Hematopoietic multipotent progenitor cell treated with erythropoietin and hydrocortisone succinate and interleukin-3 and kit ligand, for 8 days (in vitro differentiated cells): Measurements from ENCODE around the gene CFAP53.
"Not testable (repeated sequence)": the region's sequence is repeated elsewhere in the genome, so short reads cannot be mapped to it uniquely, and the experiment has no call there.

Source experiments
- DNase-seq: peaks from one replicate; pipeline ENCODE4 v3.0.0-alpha.2; 2015

The CFAP53 gene, protein sequence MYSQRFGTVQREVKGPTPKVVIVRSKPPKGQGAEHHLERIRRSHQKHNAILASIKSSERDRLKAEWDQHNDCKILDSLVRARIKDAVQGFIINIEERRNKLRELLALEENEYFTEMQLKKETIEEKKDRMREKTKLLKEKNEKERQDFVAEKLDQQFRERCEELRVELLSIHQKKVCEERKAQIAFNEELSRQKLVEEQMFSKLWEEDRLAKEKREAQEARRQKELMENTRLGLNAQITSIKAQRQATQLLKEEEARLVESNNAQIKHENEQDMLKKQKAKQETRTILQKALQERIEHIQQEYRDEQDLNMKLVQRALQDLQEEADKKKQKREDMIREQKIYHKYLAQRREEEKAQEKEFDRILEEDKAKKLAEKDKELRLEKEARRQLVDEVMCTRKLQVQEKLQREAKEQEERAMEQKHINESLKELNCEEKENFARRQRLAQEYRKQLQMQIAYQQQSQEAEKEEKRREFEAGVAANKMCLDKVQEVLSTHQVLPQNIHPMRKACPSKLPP

DNA sequence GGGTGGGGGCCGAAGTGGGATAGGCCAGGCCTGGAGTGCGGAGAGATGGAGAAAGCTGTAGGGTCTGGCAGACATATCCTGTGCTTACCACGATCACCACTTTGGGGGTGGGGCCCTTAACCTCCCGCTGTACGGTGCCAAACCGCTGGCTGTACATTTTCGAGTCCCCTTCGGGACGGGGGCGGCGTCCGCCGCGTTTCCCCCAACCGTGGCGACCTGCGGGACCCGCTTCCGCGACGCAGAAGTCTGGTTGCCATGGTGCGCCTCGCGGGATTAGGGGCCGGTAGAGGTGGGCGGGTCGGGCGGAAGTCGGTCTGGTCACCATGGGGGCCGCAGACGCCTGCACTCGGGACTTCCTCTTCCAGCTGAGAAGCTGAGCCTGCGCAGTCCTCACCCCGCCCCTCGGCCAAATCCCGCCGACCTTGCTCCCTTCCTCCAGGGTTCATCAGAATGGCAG is at the start of gene CFAP53:
CFAP53 (minus strand) TSS at position 248 of the 457 bp plus-strand sequence; CDS start at position 157, 91 bp downstream.
- peak; percentile 88 for DNase-seq

DNA sequence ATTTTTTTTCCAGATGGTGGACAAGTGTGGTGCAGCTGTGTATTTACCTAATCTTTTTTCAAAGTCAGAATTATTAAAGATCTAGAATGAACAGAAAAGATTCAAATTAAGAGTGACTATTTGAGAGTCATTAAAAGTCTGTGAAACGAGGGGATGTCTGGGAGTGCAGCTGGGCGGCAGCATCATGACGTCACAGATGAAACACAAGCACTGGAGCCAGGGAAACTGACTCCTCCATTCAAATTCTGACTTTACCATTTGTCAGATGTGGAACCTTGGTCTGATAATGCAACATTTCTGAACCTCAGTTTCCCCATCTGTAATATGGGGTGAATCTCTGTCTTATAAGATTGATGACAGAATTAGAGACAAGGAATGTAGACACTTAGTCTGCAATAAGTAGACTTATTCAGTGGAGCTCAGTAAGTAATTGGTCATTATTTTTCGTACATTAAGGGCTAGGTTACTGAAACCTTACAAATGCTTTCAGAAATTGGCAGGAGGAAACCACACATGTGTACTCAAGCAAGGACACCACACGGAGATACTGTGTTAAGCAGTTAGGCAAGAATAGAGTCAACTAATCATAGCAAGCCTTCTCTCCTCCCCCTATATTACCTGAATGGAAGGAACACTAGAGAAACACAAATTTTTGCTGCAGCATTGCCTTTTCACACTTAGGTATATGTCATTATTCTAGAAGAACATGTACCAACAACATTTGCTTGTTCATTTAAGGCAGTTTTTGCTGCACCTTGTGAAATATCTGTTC is 49.0 kb upstream of the CFAP53 start:
- DNase-seq: no peak

DNA sequence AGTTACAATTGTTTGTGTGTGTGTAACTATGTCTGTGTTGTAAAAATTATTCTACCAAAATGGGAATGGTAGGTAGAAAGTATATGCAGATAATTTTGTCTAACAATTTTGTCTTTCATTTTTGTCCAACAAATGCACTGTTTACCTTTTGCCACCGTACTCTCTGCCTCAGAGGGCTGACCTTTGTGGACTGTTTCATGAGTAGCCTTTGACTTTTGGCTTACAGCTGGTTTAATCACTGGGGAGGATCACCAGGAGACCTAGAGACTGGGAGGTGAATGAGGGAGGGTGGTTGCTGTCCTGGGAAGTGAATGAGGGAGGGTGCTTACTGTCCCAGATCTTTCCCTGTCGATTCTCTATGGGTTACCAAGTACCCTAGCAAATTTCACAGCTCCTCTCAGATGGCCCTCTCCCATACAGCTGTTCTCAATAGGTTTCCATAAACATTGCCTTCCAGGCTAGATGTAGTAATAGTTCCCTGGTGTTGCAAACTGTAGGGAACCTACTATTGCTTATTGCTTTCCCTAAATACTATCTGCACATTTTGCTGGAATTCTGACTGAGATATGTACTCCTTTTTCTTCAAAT is 47.7 kb upstream of the CFAP53 start:
- DNase-seq: no peak

DNA sequence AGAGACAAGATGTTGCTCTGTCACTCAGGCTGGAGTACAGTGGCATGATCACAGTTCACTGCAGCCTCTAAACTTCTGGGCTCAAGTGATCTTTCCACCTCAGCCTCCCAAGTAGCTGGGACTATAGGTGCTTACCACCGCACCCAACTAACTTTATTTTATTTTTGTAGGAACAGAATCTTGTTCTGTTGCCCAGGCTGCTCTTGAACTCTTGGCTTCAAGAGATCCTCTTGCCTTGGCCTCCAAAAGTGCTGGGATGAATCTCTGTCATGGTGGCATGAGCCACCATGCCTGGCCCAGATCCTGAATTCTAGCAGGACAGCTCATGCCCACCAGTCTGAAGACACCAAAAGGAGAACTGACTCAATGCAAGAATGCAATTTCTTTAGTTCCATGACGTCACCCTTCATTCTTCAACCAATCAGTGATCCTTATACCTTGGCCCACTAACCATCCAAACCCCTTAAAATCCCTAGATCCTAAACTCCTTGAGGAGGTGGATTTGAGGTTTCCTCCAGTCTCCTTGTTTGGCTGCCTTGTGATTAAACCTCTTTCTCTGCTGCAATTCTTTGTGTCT is 46.8 kb upstream of the CFAP53 start:
- DNase-seq: no peak

DNA sequence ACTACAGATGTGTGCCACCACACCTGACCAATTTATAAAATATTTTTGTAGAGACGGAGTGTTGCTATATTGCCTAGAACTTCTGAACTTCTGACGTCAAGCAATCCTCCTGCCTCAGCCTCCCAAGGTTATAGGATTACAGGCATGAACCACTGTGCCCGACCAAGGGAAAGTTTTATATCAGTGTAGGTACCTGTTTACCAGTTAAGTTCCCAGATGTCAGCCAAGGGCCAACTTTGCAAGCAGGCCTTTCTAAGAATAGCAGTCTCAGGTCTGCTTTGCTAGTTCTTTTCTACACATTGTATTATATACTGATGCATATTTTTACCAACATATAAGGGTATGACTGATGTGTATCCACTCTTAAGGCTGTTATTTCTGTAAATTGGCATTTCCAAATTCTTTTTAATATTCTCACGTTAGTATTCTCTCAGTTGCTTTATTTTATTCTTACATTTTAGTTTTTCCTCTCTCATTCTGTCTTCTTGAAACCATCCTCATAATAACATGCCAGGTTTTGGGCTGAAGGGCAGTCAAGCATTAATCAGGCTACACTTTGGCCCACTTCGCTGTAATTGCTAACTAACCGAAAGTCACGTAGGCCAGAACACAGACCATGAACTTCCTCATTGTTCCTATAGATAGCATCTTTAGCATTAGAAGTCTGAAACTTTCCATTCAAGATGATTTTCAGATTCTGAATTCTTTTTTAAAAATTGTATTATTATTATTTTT is 46.2 kb upstream of the CFAP53 start:
- DNase-seq: no peak

DNA sequence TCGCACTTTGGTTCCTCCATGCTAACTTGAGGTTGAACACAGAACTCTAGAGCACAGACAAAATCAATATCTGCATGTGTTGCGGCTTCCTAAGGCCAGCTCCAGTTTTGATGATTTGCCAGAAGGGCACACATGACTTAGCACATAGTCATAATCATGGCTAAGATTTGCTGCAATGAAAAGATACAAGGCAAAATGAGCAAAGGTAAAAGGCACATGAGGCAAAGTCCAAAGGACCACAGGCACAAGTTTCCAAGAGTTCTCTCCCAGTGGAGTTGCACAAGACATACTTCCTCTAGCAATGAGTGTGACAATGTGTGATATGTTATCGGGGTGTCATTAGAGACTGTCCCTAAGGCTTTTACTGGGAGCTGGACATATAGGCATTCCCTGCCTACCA is 45.4 kb upstream of the CFAP53 start:
- DNase-seq: no peak

DNA sequence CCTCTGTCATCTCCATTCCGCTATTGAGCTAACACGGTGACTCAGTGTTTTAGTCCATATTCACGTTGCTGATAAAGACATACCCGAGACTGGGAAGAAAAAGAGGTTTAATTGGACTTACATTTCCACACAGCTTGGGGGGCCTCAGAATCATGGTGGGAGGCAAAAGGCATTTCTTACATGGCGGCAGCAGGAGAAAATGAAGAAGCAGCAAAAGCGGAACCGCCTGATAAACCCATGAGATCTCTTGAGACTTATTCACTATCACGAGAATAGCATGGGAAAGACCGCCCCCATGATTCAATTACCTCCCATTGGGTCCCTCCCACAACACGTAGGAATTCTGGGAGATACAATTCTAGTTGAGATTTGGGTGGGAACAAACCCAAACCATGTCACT is 43.8 kb upstream of the CFAP53 start:
- no peak for DNase-seq

DNA sequence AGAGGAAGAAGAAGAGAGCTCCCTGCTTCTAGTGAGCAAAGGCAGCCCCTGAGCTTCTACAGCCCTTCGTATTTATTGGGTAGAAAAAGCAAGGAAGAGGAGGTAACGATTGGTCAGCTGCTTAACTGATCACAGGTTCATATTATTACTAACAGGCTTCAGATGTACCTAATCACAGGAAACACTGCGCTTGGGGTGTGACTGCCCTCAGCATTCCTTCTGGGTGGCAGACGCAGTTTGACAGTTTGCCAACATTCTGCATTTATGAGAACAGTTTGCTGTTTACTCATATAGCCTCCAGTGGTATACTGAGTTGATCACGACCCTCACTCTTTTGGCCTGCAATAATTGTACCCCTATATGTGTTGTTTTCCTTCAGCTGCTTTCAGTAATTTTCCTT is 42.6 kb upstream of the CFAP53 start:
- DNase-seq: peak; percentile 15

DNA sequence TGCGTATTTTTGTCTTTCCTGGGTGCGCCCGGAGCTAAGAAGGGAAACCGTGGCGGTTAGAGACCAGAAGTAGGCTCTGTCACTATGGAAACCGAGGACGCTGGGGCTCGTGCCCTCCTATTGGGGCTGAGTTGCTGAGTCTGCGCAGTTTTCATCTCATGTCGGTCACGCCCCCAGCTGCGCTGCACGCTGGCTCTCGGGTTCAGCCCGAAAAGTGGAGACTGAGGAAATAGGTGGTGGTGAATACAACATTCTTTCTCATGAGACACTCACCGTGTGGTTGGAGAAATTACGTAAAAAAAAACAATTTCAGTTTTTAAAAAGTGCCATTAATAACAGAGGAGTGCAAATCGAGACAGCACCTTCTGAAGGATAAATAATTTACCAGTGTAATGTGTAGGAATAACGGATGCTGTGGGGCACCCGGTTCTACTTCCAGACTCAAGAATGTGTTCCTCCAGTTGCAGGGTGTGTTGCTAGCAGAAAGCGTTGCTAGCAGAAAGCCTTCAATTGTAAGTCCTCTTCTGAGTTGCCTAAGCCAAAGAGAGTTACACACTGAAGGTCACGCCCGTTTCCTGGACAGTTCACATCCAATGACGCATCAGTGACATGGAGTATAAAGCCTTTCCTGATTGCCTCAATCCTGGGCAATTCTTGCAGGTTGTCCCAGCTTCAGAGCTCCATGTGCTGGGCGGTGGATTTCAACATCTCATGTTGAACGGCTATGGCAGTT is 41.6 kb upstream of the CFAP53 start:
- DNase-seq: peak; percentile 95

DNA sequence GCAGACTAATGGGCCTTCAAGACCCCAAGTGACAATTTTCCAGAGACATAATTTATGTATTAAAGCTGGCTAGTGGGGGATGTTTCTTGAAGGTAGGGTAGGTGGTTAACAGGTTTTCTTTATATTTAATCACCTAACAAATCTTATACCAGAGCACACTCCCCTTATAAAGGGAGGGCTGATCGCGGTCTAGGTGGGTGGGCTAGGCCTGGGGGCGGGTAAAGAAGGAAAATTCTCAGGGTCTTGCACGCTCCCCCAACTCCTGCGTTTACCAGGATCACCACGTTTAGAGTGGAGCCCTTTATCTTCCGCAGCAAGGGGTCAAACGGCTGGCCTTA is 41.1 kb upstream of the CFAP53 start:
- no peak for DNase-seq

DNA sequence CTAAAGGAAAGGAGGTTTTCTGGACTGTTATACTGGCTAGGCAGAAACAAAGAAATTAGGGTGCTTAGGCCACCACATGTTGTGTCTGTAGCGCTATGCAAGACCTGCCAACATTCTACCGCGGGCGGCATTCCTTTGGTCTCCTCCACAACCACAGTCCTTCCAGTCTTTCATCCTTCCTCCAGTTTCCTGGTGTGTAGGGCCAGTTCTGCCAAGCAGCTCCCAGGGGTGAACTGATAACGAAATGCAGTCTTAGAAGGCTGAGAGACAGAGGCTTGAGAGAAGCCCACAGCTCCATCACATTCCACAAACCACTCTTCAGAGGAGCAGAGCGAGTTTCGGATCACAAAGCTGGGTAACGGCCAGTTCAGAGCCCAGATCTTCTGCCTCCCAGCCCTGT is 40.6 kb upstream of the CFAP53 start:
- no peak for DNase-seq

DNA sequence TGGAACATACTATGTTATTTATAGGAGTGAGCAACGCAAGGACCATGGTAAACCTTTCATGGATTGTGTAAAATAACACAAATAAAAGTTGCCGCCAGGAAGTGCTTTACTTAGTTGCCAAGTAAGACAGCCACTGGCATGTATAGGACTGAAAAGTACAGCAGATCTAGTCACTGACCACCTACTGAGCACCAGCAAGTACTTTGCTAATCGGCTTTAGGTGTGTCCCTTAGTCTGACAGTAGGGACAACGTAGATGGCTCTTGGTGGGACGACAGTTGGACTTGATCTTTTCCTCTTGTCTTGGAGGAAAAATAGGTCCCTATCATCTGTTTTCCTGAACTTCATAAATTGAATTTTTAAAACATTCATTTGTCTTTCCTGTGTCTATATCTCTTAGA is 34.8 kb upstream of the CFAP53 start:
- no peak for DNase-seq

DNA sequence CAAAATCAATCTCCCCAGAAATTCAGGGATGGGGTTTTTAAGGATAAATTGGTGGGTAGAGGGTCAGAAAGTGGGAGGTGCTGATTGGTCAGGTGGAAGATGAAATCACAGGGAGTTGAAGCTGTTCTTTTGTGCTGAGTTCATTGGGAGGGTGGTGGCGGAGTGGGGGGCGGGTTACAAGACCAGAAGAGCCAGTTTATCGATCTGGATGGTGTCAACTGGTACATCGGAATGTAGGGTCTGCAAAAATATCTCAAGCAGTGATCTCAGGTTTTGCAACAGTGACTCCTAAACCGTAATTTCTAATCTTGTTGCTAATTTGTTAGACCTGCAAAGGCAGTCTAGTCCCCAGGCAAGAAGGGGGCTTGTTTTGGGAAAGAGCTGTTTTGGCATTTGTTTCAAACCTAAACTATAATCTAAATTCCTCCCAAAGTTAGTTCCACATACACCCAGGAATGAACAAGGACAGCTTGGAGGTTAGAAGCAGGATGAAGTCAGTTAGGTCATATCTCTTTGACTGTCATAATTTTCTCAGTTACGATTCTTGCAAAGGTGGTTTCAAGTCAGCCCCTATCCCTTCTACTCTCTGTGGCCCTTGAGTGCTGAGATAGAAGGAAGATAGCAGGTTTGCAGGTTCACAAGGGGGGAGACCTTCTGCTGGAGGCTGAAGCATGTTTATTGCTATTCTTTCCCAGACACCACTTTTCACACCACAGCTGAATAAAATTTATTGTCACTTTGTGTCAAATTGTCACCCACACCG is 33.5 kb upstream of the CFAP53 start:
- no peak for DNase-seq

DNA sequence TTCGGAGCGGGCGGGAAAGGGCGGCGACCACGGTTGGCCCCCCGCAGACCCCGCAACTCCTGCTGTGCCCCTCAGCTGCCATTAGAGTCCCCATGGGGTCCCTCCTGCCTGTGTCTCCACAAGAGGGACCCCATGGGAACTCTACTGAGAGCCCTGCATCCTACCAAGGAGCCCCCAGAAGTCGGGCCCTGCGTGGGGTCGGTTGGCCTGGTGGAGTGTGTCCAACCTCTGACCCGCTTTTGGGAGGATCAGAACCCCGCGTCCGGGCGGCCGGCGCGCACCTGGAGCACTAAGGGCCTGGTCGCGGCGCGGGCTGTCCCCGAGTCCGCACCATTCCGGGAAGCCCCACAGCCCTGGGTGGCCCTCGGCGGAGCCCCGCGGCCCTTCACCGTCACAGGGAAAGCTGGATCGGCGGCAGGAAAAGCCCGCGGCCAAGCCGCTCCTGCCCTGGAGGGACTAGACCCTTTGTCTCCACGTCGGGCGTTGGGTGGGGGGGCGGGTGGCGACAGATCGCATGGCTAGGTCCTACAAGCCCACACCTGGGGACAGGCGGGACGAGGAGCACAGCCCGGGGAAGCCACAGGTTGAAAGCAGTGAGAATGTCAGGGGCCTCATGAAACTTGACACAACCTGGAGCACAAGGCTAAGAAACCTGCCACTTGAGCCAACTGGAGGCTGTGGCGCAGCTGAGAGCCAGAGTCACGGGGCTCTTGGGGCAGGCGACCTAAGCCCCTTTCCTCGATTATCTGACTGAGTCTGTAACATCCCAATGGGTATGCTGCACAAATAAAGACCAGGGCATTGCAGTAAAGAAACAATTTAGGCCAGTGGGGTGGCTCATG is 32.4 kb upstream of the CFAP53 start:
- DNase-seq: no peak

DNA sequence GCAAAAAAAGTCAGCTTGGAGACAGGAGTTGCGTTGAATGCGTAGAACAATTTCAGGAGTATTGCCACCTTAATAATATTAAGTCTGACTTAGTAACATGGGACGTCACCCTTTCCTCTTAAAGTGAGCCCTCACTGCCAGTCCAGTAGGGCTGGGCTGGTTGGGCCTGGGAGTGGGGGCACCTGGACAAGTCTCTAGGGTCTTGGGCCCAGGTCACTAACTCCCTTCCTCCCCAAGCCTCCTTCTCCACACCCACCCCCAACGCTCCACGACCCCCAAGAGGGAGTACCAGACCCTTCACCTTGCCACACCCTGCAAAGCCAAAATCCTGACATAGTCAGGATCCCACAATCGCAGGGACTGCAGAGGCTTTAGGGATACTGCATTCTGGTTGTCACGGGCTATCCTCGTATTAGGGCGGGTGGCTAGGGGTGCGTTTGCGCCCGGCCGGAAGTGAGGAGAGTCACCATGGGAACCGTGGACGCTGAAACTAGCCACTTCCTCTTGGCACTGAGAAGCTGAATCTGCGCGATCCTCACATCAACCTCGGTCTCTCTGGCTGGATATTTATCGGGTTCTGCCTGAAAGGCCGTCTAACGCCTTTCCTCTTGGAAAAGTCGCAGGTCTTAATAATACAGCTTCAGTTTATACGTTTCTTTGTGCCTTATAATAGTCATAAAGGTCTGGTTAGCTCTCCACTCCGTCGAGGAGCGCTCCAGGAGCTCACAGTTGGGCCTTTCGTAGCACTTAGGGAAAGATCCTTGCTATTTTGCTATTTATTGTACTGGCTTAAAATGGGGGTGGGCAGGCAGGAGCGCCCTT is 31.5 kb upstream of the CFAP53 start:
- DNase-seq: peak; percentile 83

DNA sequence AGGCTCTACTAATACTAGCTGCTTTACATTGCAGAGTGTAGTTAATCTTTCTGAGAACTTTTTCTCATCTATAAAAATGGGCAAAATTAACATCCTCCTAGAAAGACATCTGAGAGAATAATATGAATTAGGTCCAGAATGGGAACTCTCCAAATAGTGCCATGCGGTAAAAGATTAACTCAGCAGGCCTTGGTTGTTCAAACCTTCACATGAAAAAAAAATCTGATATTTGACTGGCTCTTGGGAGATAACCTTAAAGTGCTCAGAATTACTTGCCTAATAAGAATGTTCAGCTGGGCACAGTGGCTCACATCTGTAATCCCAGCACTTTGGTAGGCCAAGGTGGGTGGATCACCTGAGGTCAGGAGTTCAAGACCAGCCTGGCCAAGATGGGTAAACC is 26.7 kb upstream of the CFAP53 start:
- no peak for DNase-seq

DNA sequence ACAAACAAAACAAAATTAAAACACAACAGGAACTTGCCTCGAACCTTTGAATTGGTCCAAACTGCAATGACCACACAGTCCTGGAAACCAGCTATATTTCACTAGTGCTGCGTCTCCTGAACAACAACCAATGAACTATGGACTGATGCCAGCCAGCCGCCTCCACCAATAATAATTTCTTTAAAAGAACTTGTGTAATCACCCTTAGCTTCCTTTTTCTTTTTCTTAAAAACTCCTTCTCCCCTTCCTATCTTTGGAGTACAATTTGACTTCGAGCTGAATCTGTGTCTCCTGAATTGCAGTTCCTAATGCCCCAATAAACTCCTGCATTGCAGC is 22.8 kb upstream of the CFAP53 start:
- no peak for DNase-seq

DNA sequence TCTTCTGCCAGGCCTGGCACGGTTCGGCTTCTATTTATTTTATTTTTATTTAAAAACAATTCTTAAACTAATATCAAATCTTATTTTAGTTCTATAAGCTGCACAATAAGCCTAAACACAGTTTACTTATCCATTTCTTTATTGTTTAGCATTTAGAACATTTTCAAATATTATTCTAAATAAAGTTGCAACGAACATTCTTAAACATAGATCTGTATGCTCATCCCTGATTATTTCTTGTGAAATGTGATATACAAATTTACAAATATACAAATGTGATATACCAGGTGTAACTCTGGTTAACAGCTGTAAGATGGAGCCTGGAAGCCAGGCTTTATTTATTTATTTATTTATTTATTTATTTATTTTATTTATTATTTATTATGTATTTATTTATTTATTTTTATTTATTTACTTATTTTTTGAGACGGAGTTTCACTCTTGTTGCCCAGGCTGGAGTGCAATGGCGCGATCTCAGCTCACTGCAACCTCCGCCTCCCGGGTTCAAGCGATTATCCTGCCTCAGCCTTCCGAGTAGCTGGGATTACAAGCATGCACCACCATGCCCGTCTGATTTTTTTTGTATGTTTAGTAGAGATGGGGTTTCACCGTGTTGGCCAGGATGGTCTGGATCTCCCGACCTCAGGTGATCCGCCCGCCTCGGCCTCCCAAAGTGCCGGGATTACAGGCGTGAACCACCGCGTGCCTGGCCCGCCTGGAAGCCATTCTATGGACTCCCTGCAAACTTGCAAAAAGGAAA is 22.2 kb upstream of the CFAP53 start:
- DNase-seq: not testable (repeated sequence)
